Ishikawa (cell line): Measurements from ENCODE around the gene TMEM147.

Experiments
- CEBPB ChIP-seq: IDR thresholded peaks from 2 replicates; pipeline ENCODE4 v1.6.1; 2012
- CREB1 ChIP-seq: IDR thresholded peaks from 2 replicates; pipeline ENCODE4 v1.6.1; 2012; ENCODE audit warnings: low read depth
- EGR1 ChIP-seq: IDR thresholded peaks from 2 replicates; pipeline ENCODE4 v1.6.1; 2012
- EP300 ChIP-seq: IDR thresholded peaks from 2 replicates; pipeline ENCODE4 v1.6.1; 2012; ENCODE audit warnings: borderline replicate concordance
- FOXM1 ChIP-seq: IDR thresholded peaks from 2 replicates; pipeline ENCODE4 v1.6.1; 2012; ENCODE audit warnings: low read depth, borderline replicate concordance
- NFIC ChIP-seq: IDR thresholded peaks from 2 replicates; pipeline ENCODE4 v1.6.1; 2012
- RAD21 ChIP-seq: IDR thresholded peaks from 2 replicates; pipeline ENCODE4 v1.6.1; 2012; ENCODE audit warnings: low read depth
- YY1 ChIP-seq: IDR thresholded peaks from 2 replicates; pipeline ENCODE4 v1.6.1; 2012; ENCODE audit warnings: low read depth
- ZBTB7A ChIP-seq: IDR thresholded peaks from 2 replicates; pipeline ENCODE4 v1.6.1; 2012; ENCODE audit warnings: low read depth
- TF ChIP-seq, protein P1 (sequence below): IDR thresholded peaks from 2 replicates; pipeline ENCODE4 v1.6.1; 2012; ENCODE audit warnings: low read depth, mild to moderate bottlenecking
- TF ChIP-seq, protein P2 (sequence below): IDR thresholded peaks from 2 replicates; pipeline ENCODE4 v1.6.1; 2012

DNA sequence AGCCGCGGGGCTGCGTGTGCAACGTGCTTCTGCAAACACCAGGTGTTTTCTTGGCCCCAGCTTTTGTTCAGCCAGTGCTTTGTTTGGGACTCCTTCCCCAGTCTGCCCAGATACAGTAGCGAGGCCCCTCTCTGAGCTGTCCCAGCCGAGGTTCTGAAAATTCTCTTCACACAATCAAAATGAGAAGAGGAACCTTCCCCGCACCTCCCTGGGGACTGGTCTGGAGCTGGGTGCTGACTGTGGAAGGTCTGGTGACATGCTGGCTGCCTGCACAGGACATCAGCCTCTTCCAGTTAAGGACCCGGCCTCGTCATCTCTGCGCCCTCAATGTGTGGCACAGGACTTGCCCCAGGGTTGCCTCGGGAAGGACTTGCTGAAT is 13.8 kb downstream of the TMEM147 start:
- TF ChIP-seq, protein P1, sequence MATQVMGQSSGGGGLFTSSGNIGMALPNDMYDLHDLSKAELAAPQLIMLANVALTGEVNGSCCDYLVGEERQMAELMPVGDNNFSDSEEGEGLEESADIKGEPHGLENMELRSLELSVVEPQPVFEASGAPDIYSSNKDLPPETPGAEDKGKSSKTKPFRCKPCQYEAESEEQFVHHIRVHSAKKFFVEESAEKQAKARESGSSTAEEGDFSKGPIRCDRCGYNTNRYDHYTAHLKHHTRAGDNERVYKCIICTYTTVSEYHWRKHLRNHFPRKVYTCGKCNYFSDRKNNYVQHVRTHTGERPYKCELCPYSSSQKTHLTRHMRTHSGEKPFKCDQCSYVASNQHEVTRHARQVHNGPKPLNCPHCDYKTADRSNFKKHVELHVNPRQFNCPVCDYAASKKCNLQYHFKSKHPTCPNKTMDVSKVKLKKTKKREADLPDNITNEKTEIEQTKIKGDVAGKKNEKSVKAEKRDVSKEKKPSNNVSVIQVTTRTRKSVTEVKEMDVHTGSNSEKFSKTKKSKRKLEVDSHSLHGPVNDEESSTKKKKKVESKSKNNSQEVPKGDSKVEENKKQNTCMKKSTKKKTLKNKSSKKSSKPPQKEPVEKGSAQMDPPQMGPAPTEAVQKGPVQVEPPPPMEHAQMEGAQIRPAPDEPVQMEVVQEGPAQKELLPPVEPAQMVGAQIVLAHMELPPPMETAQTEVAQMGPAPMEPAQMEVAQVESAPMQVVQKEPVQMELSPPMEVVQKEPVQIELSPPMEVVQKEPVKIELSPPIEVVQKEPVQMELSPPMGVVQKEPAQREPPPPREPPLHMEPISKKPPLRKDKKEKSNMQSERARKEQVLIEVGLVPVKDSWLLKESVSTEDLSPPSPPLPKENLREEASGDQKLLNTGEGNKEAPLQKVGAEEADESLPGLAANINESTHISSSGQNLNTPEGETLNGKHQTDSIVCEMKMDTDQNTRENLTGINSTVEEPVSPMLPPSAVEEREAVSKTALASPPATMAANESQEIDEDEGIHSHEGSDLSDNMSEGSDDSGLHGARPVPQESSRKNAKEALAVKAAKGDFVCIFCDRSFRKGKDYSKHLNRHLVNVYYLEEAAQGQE = peak; percentile 55
- TF ChIP-seq EP300 = no peak
- no peak for TF ChIP-seq NFIC
- no peak for TF ChIP-seq ZBTB7A
- TF ChIP-seq RAD21 = no peak
- TF ChIP-seq CREB1 = no peak
- no peak for TF ChIP-seq CEBPB
- no peak for TF ChIP-seq YY1
- TF ChIP-seq FOXM1 = no peak
- TF ChIP-seq, protein P2, sequence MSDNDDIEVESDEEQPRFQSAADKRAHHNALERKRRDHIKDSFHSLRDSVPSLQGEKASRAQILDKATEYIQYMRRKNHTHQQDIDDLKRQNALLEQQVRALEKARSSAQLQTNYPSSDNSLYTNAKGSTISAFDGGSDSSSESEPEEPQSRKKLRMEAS = no peak
- no peak for TF ChIP-seq EGR1
